MM.1S (cell line): ENCODE data around the gene BCAS3.
A peak's percentile ranks its signal among the peaks of the same experiment; 100 is the strongest.
"Not testable (repeated sequence)": the region's sequence is repeated elsewhere in the genome, so short reads cannot be mapped to it uniquely, and the experiment has no call there.

Experiments used
- DNase-seq: peaks from one replicate; pipeline ENCODE4 v3.0.0-alpha.2; 2015
- H2AFZ ChIP-seq: fragments of 300-600 bp; sonication (generic); 2 replicates; pipeline ENCODE4 v1.6.0; 2016; ENCODE audit warnings: antibody characterized with exemption, low read length
- H3F3A ChIP-seq: fragments of 300-600 bp; sonication (generic); 2 replicates; pipeline ENCODE4 v1.6.1; 2016; ENCODE audit warnings: mild to moderate bottlenecking, antibody characterized with exemption, low read length, moderate library complexity, mixed read lengths; ENCODE audit not compliant: insufficient read depth
- H3K27ac ChIP-seq: fragments of 300-600 bp; sonication (generic); 2 replicates; pipeline ENCODE4 v1.5.1; 2016; ENCODE audit warnings: mild to moderate bottlenecking, low read length
- H3K27me3 ChIP-seq: fragments of 300-600 bp; sonication (generic); replicated peaks from 2 replicates; pipeline ENCODE4 v1.6.0; 2016; ENCODE audit warnings: low read length; ENCODE audit not compliant: insufficient read depth
- H3K36me3 ChIP-seq: fragments of 300-600 bp; sonication (generic); replicated peaks from 2 replicates; pipeline ENCODE4 v1.6.1; 2016; ENCODE audit warnings: mild to moderate bottlenecking, low read length, mixed read lengths; ENCODE audit not compliant: insufficient read depth
- H3K4me1 ChIP-seq: fragments of 300-600 bp; sonication (generic); 2 replicates; pipeline ENCODE4 v1.6.1; 2016; ENCODE audit warnings: low read length, mixed read lengths
- H3K4me2 ChIP-seq: fragments of 300-600 bp; sonication (generic); 2 replicates; pipeline ENCODE4 v1.6.0; 2016; ENCODE audit warnings: low read depth, low read length
- H3K4me3 ChIP-seq: fragments of 300-600 bp; sonication (generic); 2 replicates; pipeline ENCODE4 v1.5.1; 2016; ENCODE audit warnings: low read length, mixed read lengths
- H3K79me2 ChIP-seq: fragments of 300-600 bp; sonication (generic); 2 replicates; pipeline ENCODE4 v1.6.1; 2016; ENCODE audit warnings: mixed run types, low read length, mixed read lengths
- H3K9ac ChIP-seq: fragments of 300-600 bp; sonication (generic); 2 replicates; pipeline ENCODE4 v1.6.1; 2016; ENCODE audit warnings: low read length, mixed read lengths
- H3K9me2 ChIP-seq: fragments of 300-600 bp; sonication (generic); replicated peaks from 2 replicates; pipeline ENCODE4 v1.6.1; 2016; ENCODE audit warnings: mild to moderate bottlenecking, low read length, mixed read lengths; ENCODE audit not compliant: insufficient read depth
- H3K9me3 ChIP-seq: fragments of 300-600 bp; sonication (generic); replicated peaks from 2 replicates; pipeline ENCODE4 v1.6.1; 2016; ENCODE audit warnings: mild to moderate bottlenecking, low read length, mixed read lengths; ENCODE audit not compliant: insufficient read depth
- H4K20me1 ChIP-seq: fragments of 300-600 bp; sonication (generic); 2 replicates; pipeline ENCODE4 v1.6.1; 2016; ENCODE audit warnings: mild to moderate bottlenecking, low read length, moderate library complexity, mixed read lengths; ENCODE audit not compliant: insufficient read depth
- EZH2 ChIP-seq: fragments of 300-600 bp; sonication (generic); optimal IDR thresholded peaks from 2 replicates; pipeline ENCODE3; 2017; ENCODE audit warnings: low read depth, mild to moderate bottlenecking, antibody characterized with exemption, low read length, mixed read lengths
- EZH2phosphoT487 ChIP-seq: fragments of 300-600 bp; sonication (generic); IDR thresholded peaks from 2 replicates; pipeline ENCODE4 v1.6.1; 2018; ENCODE audit warnings: antibody characterized with exemption, low read length
- TF ChIP-seq, protein P1 (sequence below): fragments of 300-600 bp; sonication (generic); IDR thresholded peaks from 2 replicates; pipeline ENCODE4 v1.5.1; 2016; ENCODE audit warnings: antibody characterized with exemption, low read length, mixed read lengths

Gene BCAS3

DNA sequence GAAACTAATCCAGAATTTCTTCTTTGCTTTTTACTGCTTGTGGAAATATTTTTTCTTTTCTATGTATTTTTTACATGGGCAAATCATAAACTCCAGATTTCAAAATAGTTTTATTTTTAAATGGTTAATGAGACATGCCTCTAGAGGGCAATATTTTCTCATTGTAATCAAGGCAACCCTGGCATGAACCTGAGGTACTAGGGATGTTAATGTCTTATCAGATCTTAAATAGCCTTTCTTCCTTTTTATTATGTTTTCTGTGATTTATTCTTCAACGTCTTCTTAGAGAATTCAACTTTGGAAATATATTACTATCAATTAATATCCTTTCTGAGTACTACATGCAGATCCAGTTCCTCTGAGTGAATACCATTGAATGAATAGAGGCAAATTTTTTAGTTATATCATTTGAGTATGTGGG is 324.7 kb downstream of the BCAS3 start:
- H3K79me2 ChIP-seq, result no peaks in the 10 kb centered on the region
- no peaks in the 10 kb centered on the region for H3K36me3 ChIP-seq
- H3K27me3 ChIP-seq, result no peaks in the 10 kb centered on the region
- no peaks in the 10 kb centered on the region for H3K4me1 ChIP-seq
- no peaks in the 10 kb centered on the region for H4K20me1 ChIP-seq
- no peaks in the 10 kb centered on the region for H3F3A ChIP-seq
- H3K9me2 ChIP-seq, result no peaks in the 10 kb centered on the region
- H3K4me2 ChIP-seq, result no peak overlapping the region
- H3K9me3 ChIP-seq, result no peaks in the 10 kb centered on the region
- H3K9ac ChIP-seq, result no peak overlapping the region
- H2AFZ ChIP-seq, result no peak overlapping the region
- no peak overlapping the region for H3K27ac ChIP-seq
- TF ChIP-seq EZH2phosphoT487 (no peak), EZH2 (no peak)
- TF ChIP-seq, protein P1, sequence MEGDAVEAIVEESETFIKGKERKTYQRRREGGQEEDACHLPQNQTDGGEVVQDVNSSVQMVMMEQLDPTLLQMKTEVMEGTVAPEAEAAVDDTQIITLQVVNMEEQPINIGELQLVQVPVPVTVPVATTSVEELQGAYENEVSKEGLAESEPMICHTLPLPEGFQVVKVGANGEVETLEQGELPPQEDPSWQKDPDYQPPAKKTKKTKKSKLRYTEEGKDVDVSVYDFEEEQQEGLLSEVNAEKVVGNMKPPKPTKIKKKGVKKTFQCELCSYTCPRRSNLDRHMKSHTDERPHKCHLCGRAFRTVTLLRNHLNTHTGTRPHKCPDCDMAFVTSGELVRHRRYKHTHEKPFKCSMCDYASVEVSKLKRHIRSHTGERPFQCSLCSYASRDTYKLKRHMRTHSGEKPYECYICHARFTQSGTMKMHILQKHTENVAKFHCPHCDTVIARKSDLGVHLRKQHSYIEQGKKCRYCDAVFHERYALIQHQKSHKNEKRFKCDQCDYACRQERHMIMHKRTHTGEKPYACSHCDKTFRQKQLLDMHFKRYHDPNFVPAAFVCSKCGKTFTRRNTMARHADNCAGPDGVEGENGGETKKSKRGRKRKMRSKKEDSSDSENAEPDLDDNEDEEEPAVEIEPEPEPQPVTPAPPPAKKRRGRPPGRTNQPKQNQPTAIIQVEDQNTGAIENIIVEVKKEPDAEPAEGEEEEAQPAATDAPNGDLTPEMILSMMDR, result peak; percentile 53
- DNase-seq, result peak; percentile 42
- no peak overlapping the region for H3K4me3 ChIP-seq

DNA sequence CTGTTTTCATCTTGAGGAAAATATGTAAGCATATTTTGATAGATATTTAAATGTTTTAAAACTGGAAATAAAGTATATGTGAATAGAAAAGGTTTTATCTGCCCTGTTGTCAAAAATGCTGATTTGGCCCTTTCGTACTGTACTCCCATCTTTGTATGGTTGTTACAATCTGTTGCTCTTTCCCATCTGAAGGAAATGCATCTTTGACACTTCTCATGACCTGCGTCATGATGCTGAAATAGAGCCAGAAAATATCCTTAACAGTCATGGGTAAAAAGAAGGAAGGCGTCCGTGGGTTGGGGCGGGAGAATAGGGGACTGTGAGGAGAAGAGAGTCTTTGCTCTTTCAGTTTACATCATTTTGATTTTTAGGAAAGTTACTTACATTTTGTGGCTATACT is 327.7 kb downstream of the BCAS3 start:
- Histone ChIP-seq H3K9me2 (no peaks in the 10 kb centered on the region), H3K4me2 (no peak overlapping the region), H3F3A (no peaks in the 10 kb centered on the region), H3K9me3 (no peaks in the 10 kb centered on the region), H3K9ac (no peak overlapping the region), H3K27ac (no peak overlapping the region), H3K79me2 (no peaks in the 10 kb centered on the region), H3K4me3 (no peak overlapping the region), H3K27me3 (no peaks in the 10 kb centered on the region), H3K4me1 (peaks cover 9% of the 10 kb centered on the region; the same call in 1 of the 2 replicates), H4K20me1 (no peaks in the 10 kb centered on the region), H2AFZ (no peak overlapping the region), H3K36me3 (no peaks in the 10 kb centered on the region)
- TF ChIP-seq EZH2phosphoT487, result no peak
- TF ChIP-seq EZH2, result no peak
- TF ChIP-seq, protein P1, result no peak
- no peak for DNase-seq

DNA sequence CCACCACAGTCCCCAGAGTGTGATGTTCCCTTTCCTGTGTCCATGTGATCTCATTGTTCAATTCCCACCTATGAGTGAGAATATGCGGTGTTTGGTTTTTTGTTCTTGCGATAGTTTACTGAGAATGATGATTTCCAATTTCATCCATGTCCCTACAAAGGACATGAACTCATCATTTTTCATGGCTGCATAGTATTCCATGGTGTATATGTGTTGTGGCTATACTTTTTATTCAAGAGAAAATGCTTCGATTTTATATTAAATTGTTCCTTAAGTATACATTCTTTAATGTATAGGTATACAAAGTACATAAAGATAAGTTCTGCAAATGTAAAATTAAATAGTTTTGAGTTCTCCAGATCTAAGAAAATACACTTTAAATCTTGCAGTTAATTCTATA is 328.3 kb downstream of the BCAS3 start:
- not testable (repeated sequence) for H3K27ac ChIP-seq, H3K27me3 ChIP-seq, H3K4me2 ChIP-seq, H3K9me3 ChIP-seq, H2AFZ ChIP-seq, DNase-seq, H3K79me2 ChIP-seq, H3K36me3 ChIP-seq, H3K9ac ChIP-seq, H3K4me3 ChIP-seq, H3K9me2 ChIP-seq, H3F3A ChIP-seq, H4K20me1 ChIP-seq, H3K4me1 ChIP-seq

DNA sequence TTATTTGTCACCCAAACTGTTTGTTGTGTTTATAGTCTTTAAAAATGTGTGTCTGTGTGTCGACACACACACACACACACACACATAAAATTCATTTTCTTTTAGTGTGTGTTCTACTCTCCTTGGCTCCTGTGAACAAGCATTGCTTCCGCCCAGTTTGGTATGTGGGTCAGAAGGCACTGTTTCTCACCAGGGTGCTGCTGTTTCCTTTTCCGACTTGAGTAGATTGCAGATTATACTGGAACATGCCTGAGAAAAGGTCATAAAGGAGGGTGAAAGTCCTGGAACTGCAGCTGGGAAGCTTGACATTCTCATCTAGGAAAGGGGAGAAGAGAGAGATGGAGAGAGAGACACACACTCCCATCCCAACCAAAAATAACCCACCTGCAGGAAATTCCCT is 330.3 kb downstream of the BCAS3 start:
- Histone ChIP-seq H3K9me2 (no peaks in the 10 kb centered on the region), H3K27me3 (no peaks in the 10 kb centered on the region), H3K36me3 (no peaks in the 10 kb centered on the region), H3K9me3 (no peaks in the 10 kb centered on the region), H3K9ac (no peak overlapping the region), H3K4me2 (no peak overlapping the region), H4K20me1 (no peaks in the 10 kb centered on the region), H3K4me3 (no peak overlapping the region), H3K4me1 (peaks cover 10% of the 10 kb centered on the region; the same call in 1 of the 2 replicates), H2AFZ (no peak overlapping the region), H3K79me2 (no peaks in the 10 kb centered on the region), H3K27ac (no peak overlapping the region), H3F3A (no peaks in the 10 kb centered on the region)
- TF ChIP-seq, protein P1, result no peak
- TF ChIP-seq EZH2 (no peak), EZH2phosphoT487 (no peak)
- DNase-seq, result no peak
